Measurements from ENCODE around the gene CNTRL. TPM values are rescaled to one million over a fixed set of nuclear protein-coding genes. Genes with fewer than 3 reads are reported as not detected.

Gene CNTRL
- total and polyA plus RNA-seq, 2 of the 8 experiments (the other 6 are each of a cell fraction or from before 2014, with no cell fraction given): 5.1 to 13.9 TPM

- TF ChIP-seq CHD7 (IDR thresholded peaks at IDR 0.05; ENCODE audit: insufficient replicate concordance, low read length): no peak
- no peak for TF ChIP-seq POLR2AphosphoS5 (IDR thresholded peaks at IDR 0.05; ENCODE audit: low read depth, low read length)
- no peak for TF ChIP-seq E2F6 (IDR thresholded peaks at IDR 0.05)
- no peak for TF ChIP-seq NANOG (IDR thresholded peaks at IDR 0.05; ENCODE audit: insufficient read depth, low read depth, low read length, poor library complexity, severe bottlenecking)
- TF ChIP-seq CTBP2 (IDR thresholded peaks at IDR 0.05; ENCODE audit: borderline replicate concordance, insufficient read depth, insufficient read length, low read length): no peak
- TF ChIP-seq HDAC2 (IDR thresholded peaks at IDR 0.05; ENCODE audit: borderline replicate concordance in 1 of 2, low read depth in 2 of 2, low read length in 2 of 2): no peak
- no peak for TF ChIP-seq CBX5 (IDR thresholded peaks at IDR 0.05; ENCODE audit: low read depth, low read length)
Observed at GRCh38 chr9:121026260-121026691, 48.5 kb upstream of the CNTRL start (continued).
